ENCODE data around the gene GPX2.
"Not testable (repeated sequence)": the region's sequence is repeated elsewhere in the genome, so short reads cannot be mapped to it uniquely, and the experiment has no call there.

GPX2 gene

DNA sequence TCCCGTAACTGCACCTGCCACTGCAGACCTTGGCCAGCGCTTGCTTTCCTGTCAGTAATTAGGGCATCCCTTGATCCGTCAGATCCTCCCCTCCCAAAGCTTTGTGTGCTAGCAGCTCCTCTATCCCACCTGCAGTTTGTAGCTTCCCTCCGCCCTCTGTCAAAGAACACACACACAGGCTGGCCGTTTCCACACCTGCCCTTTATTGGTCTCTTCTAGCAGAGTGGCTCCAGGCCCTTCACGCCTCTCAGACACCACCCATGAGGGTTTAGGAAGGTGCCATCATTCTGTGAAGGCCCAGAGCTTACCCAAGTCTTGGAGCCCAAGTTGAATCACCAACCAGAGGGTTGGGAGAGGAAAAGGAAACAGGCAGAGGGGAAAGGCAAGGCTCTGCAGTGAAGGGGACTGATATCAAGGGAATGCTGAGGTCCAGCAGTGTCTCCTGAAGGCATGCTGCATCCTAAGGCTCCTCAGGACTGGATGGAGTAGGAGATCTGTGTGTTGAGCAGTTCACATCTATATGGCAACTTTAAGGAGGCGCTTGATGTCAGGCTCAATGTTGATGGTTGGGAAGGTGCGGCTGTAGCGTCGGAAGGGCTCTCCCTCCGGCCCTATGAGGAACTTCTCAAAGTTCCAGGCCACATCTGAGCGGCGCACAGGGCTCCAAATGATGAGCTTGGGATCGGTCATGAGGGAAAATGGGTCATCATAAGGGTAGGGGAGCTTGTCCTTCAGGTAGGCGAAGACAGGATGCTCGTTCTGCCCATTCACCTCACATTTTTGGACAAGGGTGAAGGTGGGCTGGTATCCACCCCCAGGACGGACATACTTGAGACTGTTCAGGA, 3.4 kb downstream of the GPX2 start:
- DNase-seq: no peak

DNA sequence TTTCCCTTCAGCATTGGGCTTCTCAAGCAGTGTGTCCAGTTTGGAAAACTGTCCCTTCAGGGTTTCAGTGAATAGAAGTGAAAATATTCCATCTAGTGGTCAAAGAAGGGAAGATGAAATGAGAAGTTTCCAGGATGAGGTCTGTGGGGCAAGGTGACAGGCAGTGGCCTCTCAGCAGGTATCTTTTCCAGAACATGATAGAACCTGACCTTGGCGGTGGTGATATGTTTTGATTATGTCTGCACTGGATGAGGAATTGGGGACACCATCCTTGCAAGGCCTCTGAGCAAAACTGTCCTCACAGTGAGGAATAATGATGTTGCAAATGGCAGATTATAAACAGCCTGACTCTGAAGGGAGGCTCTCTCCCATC, 4.7 kb downstream of the GPX2 start:
- DNase-seq: peak; percentile 31

DNA sequence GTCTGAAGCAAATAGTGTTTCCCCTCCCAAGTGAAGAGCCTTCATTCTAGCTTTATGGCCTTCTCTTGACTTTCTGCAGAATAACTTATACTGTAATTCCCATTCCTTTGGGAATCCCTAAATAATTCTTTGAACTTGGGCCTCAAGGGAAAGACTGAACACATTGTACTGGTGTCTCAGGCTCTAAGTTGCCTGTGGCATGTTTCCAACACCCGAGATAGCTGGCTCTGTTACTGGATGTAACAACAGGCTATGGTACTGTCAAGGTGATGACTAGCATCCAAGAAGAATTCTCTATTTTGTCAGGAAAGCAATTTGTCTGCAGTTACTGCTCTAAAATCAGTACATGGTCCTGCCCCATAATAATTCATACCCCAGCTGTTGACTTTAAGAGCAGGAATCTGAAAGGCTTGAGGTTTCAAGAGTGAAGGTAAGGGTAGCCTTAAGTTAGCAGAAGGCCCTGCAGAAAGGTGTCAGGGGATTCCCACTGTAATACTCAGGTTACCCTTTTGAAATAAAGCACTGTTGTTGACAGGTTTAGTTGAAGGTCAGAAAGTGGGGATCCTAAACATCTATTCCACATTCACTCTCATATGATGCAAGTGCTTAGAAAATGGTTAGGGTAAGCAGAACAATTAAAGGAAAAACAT, 5.2 kb downstream of the GPX2 start:
- DNase-seq: no peak

DNA sequence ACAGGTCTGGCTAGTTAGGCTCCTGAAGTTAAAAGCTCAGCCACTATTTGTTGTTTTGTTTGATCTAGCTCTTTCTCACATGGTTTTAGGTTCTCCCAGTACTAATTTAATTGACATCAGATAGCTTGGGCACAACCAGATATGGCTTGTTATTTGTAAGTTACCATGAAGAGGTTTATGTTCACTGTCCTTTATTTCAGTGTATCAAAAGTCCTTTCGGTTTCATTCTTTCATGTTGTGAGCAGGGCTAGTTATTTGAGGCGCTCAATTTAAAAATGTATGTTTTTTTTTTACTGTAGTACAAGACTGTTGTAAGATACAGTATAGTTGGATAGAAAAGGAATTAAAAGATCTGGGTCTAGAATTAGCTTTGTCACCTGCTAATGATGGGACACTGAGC, 7.0 kb downstream of the GPX2 start:
- no peak for DNase-seq

DNA sequence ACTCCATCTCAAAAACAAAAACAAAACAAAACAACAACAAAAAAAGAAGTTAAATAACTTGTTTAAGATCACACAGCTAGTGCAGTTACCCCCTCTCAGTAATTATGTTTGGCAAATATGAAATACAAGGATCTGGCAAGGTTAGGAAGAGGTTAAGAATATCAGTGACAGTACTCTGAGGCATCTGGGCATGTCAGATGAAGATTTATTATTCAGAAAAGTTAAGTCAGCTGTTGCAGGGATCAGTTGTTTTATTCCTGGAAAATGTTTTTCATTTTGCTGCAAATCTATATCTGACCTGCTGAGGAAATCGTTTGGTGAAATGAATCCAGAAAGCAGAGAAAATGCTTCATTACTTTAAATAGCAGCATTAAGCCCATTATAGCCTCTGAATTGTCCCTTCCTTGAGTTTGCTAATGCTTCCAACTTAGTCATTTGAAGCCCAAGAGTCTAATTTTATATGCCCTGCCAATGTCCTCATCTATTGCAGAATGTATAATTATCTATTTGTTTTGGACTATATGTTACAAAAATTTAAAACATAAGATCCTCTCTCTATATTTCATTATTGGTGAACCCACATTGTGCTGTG, 8.1 kb downstream of the GPX2 start:
- no peak for DNase-seq

DNA sequence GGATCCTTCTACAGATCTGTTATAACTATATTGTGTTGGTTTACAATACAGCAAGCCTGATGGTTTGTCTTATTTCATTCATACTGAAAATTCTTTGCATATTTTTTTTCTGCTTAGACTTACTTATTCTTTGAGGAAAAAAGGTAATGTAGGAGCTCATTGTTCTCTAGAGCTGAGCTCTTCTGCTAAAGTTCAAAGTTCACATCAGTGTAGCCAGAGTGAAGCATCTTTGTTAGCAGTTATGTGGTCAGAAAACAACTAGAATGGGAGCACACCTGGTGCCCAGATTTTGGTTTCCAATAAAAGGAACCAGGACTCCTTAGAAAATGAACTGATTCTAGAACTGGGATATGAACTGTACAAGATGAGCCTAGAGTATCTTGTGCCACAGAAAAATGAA, 10.3 kb downstream of the GPX2 start:
- DNase-seq: no peak

DNA sequence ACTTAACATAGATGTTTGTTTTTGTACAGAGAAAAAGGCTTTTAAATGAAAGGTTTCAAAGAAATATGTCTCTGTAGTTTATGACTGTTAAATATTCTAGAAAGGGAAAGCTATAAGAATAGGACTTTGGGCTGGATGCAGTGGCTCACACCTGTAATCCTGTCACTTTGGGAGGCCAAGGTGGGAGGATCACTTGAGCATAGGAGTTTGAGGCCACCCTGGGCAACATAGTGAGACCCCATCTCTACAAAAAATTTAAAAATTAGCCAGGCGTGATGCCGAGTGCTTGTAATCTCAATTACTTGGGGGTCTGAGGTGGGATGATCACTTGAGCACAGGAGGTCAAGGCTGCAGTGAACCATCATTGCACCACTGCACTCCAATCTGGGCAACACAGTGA, 11.4 kb downstream of the GPX2 start:
- DNase-seq: no peak

DNA sequence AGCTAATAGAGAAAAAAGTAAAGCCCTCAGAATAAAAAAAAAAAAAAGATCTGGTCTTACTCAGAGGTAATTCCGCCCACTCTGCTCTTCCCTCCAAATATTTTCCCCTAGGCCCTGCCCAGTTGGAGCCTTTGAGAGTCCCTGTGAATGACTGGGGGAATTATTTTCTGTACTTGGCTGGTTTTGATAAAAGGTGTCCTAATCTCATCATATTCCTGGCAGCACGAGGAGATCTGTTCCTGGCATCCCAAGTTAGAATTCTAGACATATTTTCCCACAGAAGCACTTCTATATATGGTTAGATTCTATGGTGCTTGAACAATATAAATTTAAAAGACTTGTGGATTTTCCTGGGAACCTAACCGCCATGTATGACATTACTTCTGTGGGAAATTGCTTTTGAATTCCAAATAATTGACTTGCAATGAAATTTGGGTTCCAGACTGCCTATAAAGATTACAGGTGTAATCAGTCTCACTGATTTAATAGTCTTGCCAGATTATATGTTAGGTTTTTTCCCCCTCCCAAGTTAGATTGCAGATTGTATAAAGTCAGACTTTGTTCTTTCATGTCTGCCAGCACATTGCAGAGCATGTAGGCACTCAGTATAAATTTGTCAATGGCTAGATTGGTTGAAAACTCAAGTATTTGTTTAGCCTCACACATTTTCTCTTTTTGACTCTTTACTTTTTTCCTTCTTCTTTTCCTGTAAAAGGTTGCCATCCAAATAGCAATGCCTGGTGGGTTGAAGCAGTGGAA, 12.3 kb downstream of the GPX2 start:
- DNase-seq: no peak

DNA sequence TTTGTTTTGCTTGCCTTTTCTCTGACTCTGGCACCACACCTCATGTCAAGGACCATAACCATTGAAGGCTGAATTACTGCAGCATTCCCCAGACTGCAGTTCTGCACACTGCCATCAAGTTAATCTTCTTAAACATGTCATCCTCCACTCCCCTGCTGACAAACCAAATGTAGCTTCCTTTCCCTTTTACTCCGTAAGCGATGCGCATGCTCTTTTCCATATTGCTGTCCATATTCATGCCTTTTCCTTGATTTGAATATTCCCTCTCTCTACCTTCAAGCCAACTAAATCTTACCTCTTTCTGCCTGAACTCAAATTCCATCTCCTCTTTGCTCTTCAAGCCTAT, 13.6 kb downstream of the GPX2 start:
- no peak for DNase-seq

DNA sequence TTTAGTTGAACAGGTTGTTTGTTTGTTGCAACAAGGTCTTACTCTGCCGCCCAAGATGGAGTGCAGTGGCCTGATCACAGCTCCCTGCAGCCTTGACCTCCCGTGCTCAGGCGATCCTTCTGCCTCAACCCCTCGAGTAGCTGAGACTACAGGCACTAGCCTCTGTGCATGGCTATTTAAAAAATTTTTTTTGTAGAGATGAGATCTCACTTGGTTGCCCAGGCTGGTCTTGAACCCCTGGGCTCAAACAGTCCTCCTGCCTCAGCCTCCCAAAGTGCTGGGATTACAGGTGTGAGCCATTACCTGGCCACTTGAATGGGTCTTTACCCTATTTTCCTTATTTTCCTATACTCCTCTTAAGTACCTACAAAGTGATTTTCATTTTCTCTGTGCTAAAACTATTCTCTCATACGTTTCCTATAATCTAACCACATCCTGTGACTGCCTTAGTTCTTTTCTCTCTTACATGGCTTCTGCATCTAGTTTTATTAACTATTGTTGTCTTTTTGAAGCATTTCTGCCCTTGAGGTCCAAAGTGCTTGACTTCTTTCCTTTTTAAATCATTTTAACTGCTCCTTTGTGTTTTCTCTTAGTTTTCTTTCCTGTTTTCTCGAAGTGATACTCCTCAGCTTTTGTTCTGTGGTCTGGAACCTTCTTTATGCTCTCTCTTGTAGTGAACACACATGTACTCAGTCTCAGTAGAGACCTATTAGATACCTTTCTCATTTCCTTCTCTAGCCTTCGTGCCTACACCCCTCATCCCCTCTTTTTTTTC, 14.1 kb downstream of the GPX2 start:
- no peak for DNase-seq

DNA sequence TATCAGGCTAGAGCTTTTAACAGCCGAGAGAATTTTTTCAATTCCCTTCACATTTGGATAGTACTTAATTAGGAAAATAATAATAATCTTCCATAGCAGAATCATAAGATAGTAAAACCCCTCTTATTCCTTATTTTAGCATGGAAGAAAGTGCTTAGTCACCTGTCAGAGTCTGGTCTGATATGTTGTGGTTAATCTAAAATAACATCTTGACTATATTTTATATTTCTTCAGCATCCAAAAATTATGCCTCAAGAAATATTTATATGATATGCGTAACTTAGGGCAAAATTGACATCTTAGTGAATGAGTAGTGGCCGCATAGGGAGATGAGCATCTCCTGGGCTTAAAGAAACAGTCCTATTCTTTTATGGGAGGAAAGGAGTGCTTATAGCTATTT, 15.5 kb downstream of the GPX2 start:
- no peak for DNase-seq

DNA sequence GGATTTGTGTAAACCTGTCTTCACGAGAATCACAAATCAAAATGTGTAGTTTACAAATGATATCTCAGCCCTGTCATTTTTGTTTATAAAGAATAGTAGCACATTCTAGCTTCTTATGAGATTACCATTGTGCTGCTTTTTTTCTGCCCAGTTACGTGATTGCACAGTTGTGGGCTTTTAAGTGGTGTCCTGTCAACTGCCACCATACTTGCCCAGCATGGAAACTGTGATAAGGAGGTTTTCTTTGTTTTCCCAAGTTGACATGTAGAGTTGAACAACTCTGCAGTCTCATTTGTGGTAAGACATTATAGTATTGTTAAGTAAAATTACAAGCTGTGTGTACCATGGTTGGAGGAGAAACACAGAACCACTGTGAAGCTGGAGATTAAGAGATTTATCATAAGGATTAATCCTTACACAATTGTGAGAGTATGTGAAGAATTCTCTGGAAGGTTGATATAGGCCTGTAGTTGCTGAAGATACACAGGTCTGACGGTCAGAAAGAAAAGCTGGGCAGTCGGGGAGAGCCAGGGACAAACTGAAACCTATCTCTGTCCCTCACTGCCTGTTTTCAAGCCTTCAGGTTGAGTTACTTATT, 16.0 kb downstream of the GPX2 start:
- DNase-seq: no peak

DNA sequence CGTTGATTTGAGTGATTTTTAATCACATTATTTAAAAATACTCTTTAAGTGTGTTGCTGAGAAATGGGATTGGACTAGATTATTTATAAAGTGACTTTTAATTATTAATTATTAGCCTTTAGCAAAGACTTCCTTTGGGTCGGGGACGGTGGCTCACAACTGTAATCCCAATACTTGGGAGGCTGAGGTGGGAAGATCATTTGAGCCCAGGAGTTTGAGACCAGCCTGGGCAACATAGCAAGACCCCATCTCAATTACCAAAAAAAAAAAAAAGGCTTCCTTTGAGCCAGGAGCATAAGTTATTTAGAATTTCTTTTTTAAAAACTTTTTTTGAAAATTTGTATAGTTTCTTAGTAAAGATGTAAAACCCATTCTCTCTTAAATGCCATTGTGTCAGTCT, 19.5 kb downstream of the GPX2 start:
- no peak for DNase-seq

DNA sequence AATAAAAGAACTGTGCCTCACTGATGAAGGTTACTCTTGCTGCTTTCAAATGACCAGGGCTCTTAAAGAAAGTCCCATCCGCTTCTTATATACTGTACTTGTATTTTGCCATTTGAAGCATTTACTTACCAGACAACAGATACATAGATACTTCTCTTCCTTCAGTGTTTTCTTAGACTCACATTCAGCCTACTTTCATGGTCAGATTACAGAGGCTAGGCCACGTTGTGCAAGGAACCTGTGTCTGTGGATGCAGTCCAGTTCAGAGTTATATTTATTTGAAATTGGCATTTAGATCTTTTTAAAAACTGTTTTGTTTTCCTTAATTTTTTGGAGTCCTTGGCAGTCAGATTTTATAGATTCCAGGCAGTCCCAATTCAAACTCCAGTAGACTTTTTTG, 22.1 kb downstream of the GPX2 start:
- DNase-seq: no peak

DNA sequence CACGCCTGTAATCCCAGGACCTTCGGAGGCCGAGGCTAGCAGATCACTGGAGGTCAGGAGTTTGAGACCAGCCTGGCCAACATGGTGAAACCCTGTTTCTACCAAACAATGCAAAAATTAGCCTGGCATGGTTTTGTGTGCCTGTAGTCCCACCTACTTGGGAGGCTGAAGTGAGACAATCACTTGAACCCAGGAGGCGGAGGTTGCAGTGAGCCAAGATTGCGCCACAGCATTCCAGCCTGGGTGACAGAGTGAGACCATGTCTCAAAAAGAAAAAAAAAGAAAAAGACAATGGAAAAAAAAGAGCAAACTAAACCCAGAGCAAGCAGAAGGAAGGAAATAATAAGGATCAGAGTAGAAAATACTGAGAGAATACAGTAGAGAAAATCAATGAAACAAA, 22.9 kb downstream of the GPX2 start:
- no peak for DNase-seq

DNA sequence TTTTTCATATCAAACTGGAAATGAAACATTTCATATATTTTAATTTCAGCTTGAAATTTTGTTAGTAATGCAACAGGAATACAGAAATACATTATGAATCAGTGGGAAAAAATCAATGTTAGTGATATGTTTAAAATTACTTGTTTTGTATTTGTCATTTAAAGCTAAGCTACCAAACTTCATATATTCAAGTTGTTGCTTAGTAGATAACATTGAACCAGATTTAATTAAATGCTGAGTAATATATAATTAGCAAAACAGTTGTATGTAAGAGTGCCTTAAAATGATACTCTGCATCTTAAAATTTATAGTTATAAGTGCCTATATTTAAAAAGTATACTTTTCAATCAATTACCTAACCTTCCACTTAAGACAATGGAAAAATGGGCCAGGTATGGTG, 23.3 kb downstream of the GPX2 start:
- no peak for DNase-seq

DNA sequence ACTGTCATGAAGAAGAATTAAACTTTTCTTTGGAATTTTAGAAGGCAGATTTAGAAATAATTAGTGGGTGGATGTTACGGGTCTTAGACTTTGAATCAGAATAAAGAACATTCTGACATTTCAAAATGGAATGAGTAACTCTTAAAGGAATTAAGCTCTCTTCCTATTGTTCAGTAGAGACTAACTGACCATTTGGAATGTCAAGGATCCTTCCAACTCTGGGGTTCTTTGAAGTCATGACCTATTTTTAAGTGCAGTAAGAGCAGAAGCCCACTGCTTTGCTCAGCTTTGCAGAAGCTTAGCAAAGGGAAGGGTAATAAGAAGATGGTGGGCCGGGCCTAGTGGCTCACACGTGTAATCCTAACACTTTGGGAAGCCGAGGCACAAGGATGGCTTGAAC, 24.3 kb downstream of the GPX2 start:
- no peak for DNase-seq

DNA sequence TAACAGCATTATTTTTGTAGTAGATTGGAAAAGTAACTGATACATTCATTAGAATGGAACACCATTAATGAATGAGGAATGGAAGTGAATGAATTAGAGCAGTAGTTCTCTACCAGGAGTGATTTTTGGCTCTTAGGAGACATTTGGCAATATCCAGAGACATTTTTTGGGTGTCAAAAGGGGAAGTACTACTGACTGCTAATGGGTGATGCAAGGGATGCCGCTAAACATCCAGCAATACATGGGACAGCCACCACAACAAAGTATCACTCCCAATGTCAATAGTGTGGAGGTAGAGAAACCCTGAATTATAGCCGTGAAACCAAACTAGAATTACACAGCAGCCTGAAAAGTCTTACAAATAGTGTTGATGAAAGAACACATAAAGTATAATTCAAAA, 26.7 kb downstream of the GPX2 start:
- no peak for DNase-seq

DNA sequence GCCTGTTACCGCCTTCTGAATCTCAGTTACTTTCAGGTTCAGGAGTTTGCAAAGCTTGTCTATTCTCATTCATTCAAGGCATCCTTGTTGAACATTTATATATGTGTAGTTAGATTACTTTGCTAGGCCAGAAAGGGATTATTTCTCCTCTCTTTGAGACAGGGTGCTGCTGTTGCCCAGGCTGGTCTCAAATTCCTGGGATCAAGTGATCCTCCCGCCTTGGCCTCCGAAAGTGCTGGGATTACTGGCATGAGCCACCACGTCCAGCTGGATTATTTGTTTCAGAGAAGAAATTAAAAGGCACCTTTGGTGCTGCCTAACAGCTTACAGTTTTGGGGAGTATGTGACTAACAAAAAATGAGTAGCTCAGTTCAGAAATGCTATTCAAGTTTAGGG, 27.5 kb downstream of the GPX2 start:
- no peak for DNase-seq

DNA sequence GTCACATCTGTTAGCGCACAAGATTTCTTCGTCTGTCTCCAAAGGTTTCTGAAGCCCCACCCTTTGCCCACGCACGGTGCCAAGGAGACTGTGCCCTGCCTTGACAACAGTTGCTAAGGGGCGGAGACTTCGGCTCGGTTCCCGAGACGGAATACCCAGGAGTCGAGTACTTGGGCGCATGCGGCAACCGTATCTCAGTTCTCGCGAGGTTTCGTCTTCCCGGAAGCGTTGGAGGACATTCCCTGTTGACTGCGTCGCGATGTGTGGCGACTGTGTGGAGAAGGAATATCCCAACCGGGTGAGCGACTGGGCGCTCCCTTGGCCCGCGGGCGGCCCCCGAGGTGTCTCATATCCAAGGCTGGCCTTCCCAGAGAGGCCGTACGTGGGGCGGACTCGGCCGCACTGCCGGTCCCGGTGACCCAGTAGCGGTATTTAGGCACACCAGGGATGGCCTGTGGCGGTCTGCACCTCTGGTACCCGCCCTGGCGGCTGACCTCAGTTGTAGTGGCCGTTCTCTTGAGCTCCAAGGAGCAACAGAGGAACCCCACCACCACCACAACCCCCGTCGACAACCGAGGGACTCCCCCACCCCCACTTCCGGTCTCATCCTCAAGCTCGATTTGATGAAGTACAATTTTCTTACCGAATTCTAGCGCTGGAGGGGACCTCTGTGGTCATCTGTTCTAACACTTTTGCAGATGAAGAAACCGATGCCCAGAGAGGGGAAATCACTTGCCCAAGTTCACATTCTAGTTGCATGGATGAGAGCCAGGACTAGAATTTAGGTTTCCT, 28.1 kb downstream of the GPX2 start, which contains the start of gene CHURC1:
Gene CHURC1 (plus strand): TSS at position 219 of the 792 bp plus-strand sequence. CDS start 41 bp downstream, at position 260.
- peak; percentile 96 for DNase-seq

DNA sequence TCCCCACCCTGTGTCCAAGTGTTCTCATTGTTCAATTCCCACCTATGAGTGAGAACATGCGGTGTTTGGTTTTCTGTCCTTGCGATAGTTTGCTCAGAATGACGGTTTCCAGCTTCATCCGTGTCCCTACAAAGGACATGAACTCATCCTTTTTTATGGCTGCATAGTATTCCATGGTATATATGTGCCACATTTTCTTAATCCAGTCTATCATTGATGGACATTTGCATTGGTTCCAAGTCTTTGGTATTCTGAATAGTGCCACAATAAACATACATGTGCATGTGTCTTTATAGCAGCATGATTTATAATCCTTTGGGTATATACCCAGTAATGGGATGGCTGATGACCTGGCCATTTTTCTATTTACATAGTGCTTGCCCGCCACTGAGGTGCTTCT, 29.1 kb downstream of the GPX2 start:
- not testable (repeated sequence) for DNase-seq

DNA sequence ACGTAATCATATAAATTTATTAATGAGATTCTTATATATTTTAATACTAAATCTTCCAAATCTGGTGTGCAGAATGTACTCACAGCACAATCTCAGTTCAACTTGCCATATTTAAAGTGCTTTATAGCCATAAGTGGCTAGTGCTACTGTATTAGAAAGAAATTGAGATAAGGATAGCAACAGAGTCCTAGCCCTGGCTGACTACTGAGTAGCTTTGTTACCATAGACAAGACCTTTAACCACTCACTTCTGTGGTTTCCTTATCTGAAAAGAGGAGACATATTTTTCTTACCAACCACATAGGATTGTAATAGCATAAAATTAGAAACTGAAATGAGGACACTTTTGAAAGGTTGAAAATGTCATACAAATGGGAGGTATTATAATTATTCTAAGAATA, 30.3 kb downstream of the GPX2 start:
- DNase-seq: no peak

Measured in midbrain (tissue), 1 donor.